Measurements from ENCODE around the gene IKBKG.

IKBKG gene

DNA sequence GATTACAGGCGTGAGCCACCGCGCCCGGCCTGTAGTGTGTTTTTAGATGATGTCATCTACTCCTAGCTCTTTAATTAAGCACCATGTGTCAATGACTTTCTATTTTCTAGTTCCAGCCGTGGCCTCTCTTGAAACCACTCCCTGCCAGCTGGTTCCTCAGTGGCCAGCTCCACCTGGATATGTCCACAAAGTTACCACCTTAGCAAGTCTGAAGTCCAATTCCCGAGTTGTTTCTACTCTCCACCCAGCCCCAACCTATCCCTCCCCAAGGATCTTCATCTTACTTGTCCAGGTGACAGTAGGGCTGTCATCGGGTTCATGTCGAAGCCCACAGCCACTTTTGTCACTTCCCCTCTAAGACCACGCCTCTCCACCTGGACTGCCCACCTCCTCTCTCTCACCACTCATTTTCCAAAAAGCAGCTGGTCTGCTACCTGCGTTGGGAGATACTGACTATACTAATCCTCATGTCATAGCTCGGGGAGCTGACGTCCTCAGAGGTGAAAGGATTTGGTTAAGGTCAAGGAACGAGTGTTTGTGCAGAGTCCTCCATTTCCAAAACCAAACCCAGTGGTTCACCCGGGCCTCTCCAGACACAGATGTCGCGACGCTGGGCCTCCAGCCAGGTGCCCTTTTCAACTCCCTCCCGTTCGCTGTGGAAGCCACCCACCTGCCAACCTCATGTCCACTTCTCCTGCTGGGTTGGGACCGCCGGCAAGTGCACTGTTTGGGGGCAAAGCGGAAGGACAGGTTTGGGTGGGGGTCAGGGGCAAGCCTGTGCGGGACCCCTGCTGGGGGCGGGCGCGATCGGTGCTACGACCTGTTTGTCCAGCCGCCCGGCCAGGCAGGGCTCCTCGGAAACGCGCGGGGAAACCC lies 32.1 kb upstream of the IKBKG start:
- Histone ChIP-seq H3K9me3 (ENCODE audit: control extremely low read depth in 1 of 5, control insufficient read depth in 4 of 5, insufficient read depth in 2 of 5, low read depth in 1 of 5, low read length in 4 of 5) (peaks cover 0 to 2% (median 0%) of the 10 kb centered on the region in 5 experiments), H3K4me3 (ENCODE audit: control insufficient read depth in 1 of 7, extremely low read depth in 1 of 7, insufficient read depth in 4 of 7, low read depth in 2 of 7, low read length in 6 of 7) (peak overlapping the region; percentile 55 to 81 (median 71)), H3K4me1 (ENCODE audit: control extremely low read depth in 1 of 4, control insufficient read depth in 4 of 4, insufficient read depth in 4 of 4, low read length in 3 of 4) (peaks cover 0 to 36% (median 12%) of the 10 kb centered on the region in 4 experiments), H3K27ac (ENCODE audit: insufficient read depth in 1 of 2, low read depth in 1 of 2, low read length in 2 of 2, poor library complexity in 1 of 2, severe bottlenecking in 2 of 2) (peak overlapping the region; percentile 61 to 77), H3K27me3 (replicated peaks in 2 of 5; ENCODE audit: control insufficient read depth in 4 of 5, insufficient read depth in 5 of 5, low read length in 4 of 5) (peaks cover 0 to 8% (median 0%) of the 10 kb centered on the region in 5 experiments), H3K36me3 (ENCODE audit: control insufficient read depth in 4 of 4, insufficient read depth in 4 of 4, low read length in 3 of 4) (no peaks in the 10 kb centered on the region)
- ChIA-PET POLR2A (interaction anchor here (1.5 kb wide), 1 partner anchor 145 kb away, joined by 4 read pairs; no protein-coding TSS in a partner anchor), CTCF (interaction anchor here (1.1 to 1.4 kb wide), 3 partner anchors 14 to 142 kb away, joined by 3 read pairs; no protein-coding TSS in a partner anchor)
- 44% methylated on average over 28 of the region's 34 CpGs for WGBS (ENCODE audit: insufficient coverage)
- DNase-seq, result peak in 2 of 3 donors; percentile 67 to 74

DNA sequence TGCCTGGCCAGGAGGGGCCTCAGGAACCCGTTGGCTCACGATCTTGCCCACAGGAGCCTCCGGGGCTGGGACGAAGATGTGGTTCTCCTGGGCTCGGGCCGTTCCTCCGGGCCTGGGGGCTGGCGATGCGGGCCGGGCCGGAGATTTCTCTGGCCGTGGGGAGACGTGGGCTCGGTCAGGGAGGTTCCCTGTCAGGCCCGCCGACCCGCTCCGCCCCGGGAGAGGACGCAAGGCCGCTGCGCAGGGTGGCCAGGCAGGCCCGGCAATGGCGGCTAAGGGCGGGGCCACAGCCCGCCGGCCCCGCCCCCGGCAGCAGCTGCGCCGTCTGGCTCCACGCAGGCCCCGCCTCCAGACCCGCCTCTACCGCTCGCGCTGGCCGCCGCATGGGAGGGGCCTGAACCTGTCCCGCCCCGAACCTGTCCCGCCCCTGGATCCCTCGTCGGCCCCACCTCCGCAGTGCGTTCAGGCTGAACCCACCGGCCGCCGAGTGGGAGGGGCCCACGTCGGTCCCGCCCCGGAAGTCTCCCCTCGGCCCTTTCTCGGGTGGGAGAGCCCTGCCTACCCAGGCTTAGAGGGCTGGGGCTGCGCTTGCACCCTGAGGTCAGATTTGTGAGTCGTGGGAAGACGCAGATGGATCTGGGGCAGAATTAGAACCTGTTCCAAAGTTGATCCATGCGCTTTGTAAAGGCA lies 31.3 kb upstream of the IKBKG start, which contains the start of gene FAM3A:
Gene FAM3A (minus strand): TSS at position 267 of the 690 bp plus-strand sequence. CDS start 460 bp downstream, outside the sequence.
- CTCF ChIA-PET, result interaction anchor here (1.5 to 2.5 kb wide), 2 partner anchors 11 to 16 kb away, joined by 5 to 13 read pairs; no protein-coding TSS in a partner anchor
- DNase-seq, result peak; percentile 78 to 87 (median 87)
- H3K27me3 ChIP-seq (replicated peaks in 2 of 5; ENCODE audit: control insufficient read depth in 4 of 5, insufficient read depth in 5 of 5, low read length in 4 of 5), result peaks cover 0 to 8% (median 0%) of the 10 kb centered on the region in 5 experiments
- WGBS (ENCODE audit: insufficient coverage), result 39% methylated on average over 36 of the region's 59 CpGs
- peak within 1 kb of the TSS; percentile 61 to 77 for H3K27ac ChIP-seq (ENCODE audit: insufficient read depth in 1 of 2, low read depth in 1 of 2, low read length in 2 of 2, poor library complexity in 1 of 2, severe bottlenecking in 2 of 2)
- H3K9me3 ChIP-seq (ENCODE audit: control extremely low read depth in 1 of 5, control insufficient read depth in 4 of 5, insufficient read depth in 2 of 5, low read depth in 1 of 5, low read length in 4 of 5), result peaks cover 0 to 2% (median 0%) of the 10 kb centered on the region in 5 experiments
- POLR2A ChIA-PET, result interaction anchor here (0.6 to 1.5 kb wide), 4 partner anchors 26 to 145 kb away, joined by 3 to 4 read pairs (median 4); partner anchors contain the start of gene SLC10A3
- H3K4me1 ChIP-seq (ENCODE audit: control extremely low read depth in 1 of 4, control insufficient read depth in 4 of 4, insufficient read depth in 4 of 4, low read length in 3 of 4), result peaks cover 0 to 33% (median 12%) of the 10 kb centered on the region in 4 experiments
- H3K4me3 ChIP-seq (ENCODE audit: control insufficient read depth in 1 of 7, extremely low read depth in 1 of 7, insufficient read depth in 4 of 7, low read depth in 2 of 7, low read length in 6 of 7), result peak within 1 kb of the TSS; percentile 55 to 81 (median 71)
- H3K36me3 ChIP-seq (ENCODE audit: control insufficient read depth in 4 of 4, insufficient read depth in 4 of 4, low read length in 3 of 4), result no peaks in the 10 kb centered on the region

DNA sequence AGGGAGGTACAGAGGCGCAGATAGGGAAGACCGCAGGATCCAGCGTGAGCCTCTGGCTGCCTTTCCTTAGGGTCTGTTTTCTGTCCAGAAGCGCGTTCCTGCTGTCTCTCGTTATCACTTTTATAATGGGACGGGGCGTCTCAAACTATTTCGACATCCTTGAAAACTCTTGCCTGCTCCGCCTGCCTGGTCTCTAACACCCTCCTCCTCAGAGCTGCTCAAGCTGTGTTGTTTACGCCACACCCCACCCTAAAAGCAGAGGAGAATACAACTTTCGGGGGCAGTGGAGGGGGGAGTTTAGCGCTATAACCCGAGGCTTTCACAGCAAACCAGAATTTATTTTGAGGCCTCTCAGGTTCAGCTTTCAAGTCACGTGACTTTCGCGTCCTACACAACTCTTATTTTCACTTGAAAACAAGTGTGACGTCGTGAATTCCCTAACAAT lies 30.7 kb upstream of the IKBKG start:
- peaks cover 0 to 28% (median 10%) of the 10 kb centered on the region in 4 experiments for H3K4me1 ChIP-seq (ENCODE audit: control extremely low read depth in 1 of 4, control insufficient read depth in 4 of 4, insufficient read depth in 4 of 4, low read length in 3 of 4)
- WGBS (ENCODE audit: insufficient coverage), result 41% methylated on average over 18 of the region's 19 CpGs
- peak overlapping the region in 1 of 2 experiments; percentile 70 for H3K27ac ChIP-seq (ENCODE audit: insufficient read depth in 1 of 2, low read depth in 1 of 2, low read length in 2 of 2, poor library complexity in 1 of 2, severe bottlenecking in 2 of 2)
- H3K9me3 ChIP-seq (ENCODE audit: control extremely low read depth in 1 of 5, control insufficient read depth in 4 of 5, insufficient read depth in 2 of 5, low read depth in 1 of 5, low read length in 4 of 5), result peaks cover 0 to 2% (median 0%) of the 10 kb centered on the region in 5 experiments
- peak overlapping the region; percentile 18 to 80 (median 64) for H3K4me3 ChIP-seq (ENCODE audit: control insufficient read depth in 1 of 7, extremely low read depth in 1 of 7, insufficient read depth in 4 of 7, low read depth in 2 of 7, low read length in 6 of 7)
- POLR2A ChIA-PET, result interaction anchor here (0.6 to 1.0 kb wide), 4 partner anchors 11 to 31 kb away, joined by 3 to 4 read pairs (median 4); partner anchors contain the start of gene SLC10A3
- CTCF ChIA-PET, result interaction anchor here (1.5 to 2.5 kb wide), 2 partner anchors 11 to 15 kb away, joined by 5 to 13 read pairs; no protein-coding TSS in a partner anchor
- peak in 2 of 3 donors; percentile 51 to 59 for DNase-seq
- H3K36me3 ChIP-seq (ENCODE audit: control insufficient read depth in 4 of 4, insufficient read depth in 4 of 4, low read length in 3 of 4), result no peaks in the 10 kb centered on the region
- H3K27me3 ChIP-seq (replicated peaks in 2 of 5; ENCODE audit: control insufficient read depth in 4 of 5, insufficient read depth in 5 of 5, low read length in 4 of 5), result peaks cover 0 to 8% (median 0%) of the 10 kb centered on the region in 5 experiments

DNA sequence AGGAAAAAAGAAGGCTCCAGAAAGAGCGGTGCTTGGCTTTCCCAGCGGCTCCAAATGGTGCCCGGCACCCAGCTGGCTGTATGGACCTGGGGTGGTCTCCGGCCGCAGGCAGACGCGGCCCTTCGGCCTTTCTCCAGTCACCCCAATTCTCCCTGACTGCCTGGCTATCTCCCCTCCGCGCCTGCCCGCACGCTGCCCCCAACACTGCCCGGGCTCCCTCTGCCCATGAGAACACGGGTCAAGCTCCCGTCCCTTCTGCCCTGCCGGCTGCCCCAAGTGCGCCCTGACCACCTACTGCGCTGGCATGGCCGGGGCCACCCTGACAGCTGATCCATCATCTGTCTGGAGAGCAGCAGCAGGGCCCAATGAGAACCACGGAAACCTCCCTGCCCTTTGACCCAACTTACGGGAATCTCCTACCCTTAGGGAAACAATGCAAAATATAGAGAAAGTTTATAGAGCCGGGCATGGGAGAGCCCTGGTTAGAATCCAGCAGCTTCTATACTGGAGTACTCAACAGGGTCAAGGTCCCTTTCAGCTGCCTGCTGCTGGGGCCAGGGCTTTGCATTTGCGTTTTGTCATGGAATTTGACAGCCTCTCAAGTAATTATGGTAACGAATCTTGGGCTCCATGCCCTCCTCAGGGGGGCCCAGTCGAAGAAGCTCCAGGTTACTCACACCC lies 30.2 kb upstream of the IKBKG start:
- no peaks in the 10 kb centered on the region for H3K36me3 ChIP-seq (ENCODE audit: control insufficient read depth in 4 of 4, insufficient read depth in 4 of 4, low read length in 3 of 4)
- ChIA-PET CTCF (interaction anchor here (1.5 to 2.5 kb wide), 2 partner anchors 10 to 15 kb away, joined by 5 to 13 read pairs; no protein-coding TSS in a partner anchor), POLR2A (interaction anchor here (1.0 kb wide), 1 partner anchor 10 kb away, joined by 4 read pairs; no protein-coding TSS in a partner anchor)
- 80% methylated on average over 22 of the region's 25 CpGs for WGBS (ENCODE audit: insufficient coverage)
- H3K4me1 ChIP-seq (ENCODE audit: control extremely low read depth in 1 of 4, control insufficient read depth in 4 of 4, insufficient read depth in 4 of 4, low read length in 3 of 4), result peaks cover 0 to 24% (median 9%) of the 10 kb centered on the region in 4 experiments
- no peak for DNase-seq
- peaks cover 0 to 8% (median 0%) of the 10 kb centered on the region in 5 experiments for H3K27me3 ChIP-seq (replicated peaks in 2 of 5; ENCODE audit: control insufficient read depth in 4 of 5, insufficient read depth in 5 of 5, low read length in 4 of 5)
- no peak overlapping the region for H3K27ac ChIP-seq (ENCODE audit: insufficient read depth in 1 of 2, low read depth in 1 of 2, low read length in 2 of 2, poor library complexity in 1 of 2, severe bottlenecking in 2 of 2)
- peaks cover 0 to 2% (median 0%) of the 10 kb centered on the region in 5 experiments for H3K9me3 ChIP-seq (ENCODE audit: control extremely low read depth in 1 of 5, control insufficient read depth in 4 of 5, insufficient read depth in 2 of 5, low read depth in 1 of 5, low read length in 4 of 5)
- peak overlapping the region in 2 of 7 experiments; percentile 72 to 80 for H3K4me3 ChIP-seq (ENCODE audit: control insufficient read depth in 1 of 7, extremely low read depth in 1 of 7, insufficient read depth in 4 of 7, low read depth in 2 of 7, low read length in 6 of 7)

DNA sequence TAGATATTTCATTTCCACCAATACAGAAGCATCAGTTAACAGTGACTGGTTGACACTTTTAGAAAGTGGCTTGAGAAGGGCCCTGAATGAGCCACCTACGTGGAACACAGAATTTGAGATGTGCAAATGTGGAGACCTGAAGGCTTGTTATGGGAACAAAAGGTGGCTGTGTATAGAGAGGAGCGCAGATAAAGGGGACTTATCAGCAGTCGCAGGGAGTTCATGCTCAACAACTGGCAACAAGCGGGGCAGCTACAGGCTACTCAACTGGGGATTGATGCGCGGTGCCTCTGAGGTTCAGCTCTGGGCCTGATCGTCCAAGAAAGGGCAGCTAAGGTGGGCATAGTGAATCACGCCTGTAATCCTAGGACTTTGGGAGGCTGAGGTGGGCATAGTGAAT lies 28.0 kb upstream of the IKBKG start:
- Histone ChIP-seq H3K27me3 (replicated peaks in 2 of 5; ENCODE audit: control insufficient read depth in 4 of 5, insufficient read depth in 5 of 5, low read length in 4 of 5) (peaks cover 0 to 8% (median 0%) of the 10 kb centered on the region in 5 experiments), H3K27ac (ENCODE audit: insufficient read depth in 1 of 2, low read depth in 1 of 2, low read length in 2 of 2, poor library complexity in 1 of 2, severe bottlenecking in 2 of 2) (no peak overlapping the region), H3K9me3 (ENCODE audit: control extremely low read depth in 1 of 5, control insufficient read depth in 4 of 5, insufficient read depth in 2 of 5, low read depth in 1 of 5, low read length in 4 of 5) (peaks cover 0 to 2% (median 0%) of the 10 kb centered on the region in 5 experiments), H3K36me3 (ENCODE audit: control insufficient read depth in 4 of 4, insufficient read depth in 4 of 4, low read length in 3 of 4) (no peaks in the 10 kb centered on the region), H3K4me1 (ENCODE audit: control extremely low read depth in 1 of 4, control insufficient read depth in 4 of 4, insufficient read depth in 4 of 4, low read length in 3 of 4) (peaks cover 0 to 15% (median 9%) of the 10 kb centered on the region in 4 experiments), H3K4me3 (ENCODE audit: control insufficient read depth in 1 of 7, extremely low read depth in 1 of 7, insufficient read depth in 4 of 7, low read depth in 2 of 7, low read length in 6 of 7) (no peak overlapping the region)
- 91% methylated on average over 6 of the region's 8 CpGs for WGBS (ENCODE audit: insufficient coverage)
- DNase-seq, result no peak
- CTCF ChIA-PET, result no interaction called here
- POLR2A ChIA-PET, result no interaction called here
